Cortex of kidney (tissue), 1 donor: ENCODE measurements around the gene CCDC179.

ENCODE experiments used
- DNase-seq: peaks from one replicate; lab custom pipeline; 2025; lab: John Stamatoyannopoulos, UW

CCDC179 gene

DNA sequence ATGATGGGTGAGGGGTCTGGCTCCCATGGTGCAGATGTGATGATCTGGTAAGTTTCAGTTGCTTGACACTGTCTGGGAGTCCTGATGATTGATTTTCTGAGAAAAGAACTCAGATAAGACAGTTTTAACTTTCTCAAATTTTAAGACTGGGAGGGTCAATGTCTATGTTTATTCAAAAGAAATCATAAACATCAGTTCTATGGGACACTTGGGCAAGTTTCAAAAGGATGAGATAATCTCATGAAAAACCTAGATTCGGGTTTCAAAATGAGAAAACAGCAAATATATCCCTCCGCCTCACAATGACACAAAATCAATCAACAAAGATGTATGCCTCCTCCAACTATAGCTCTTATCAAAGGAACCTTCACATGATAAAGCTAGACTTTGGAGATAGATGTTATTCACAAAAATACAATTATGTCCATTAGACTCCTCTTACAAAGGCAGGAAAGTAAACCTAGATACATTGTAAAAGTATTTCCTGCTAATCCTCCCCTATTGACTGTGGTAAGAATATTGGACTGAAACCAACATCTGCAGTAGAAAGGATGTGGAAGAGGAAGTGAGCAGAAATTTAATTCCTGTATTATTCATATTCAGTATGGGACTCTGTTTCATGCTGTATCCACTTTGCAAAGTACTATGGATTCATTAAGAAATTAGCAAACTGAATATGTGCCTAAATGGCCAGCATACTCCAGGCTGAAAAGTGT, 52.3 kb downstream of the CCDC179 start:
- no peak for DNase-seq

DNA sequence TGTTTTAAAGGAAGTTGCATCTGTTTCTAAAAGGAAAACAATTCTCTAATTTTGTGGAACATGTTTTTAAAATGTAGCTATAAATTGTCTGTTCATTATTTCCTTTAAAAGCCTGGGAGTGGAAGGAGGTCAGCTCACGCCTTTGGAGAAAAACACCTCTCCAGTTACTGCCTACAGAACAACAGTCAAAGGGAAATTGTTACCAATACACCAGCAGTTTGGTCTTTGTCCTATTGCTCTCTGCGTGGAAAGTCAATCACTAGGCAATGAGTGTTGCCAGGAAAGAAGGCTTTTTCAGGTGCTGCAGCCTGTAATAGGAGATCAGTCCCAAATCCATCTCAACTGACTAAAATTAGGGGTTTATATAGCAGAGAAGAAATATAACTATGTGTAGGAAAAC, 52.9 kb downstream of the CCDC179 start:
- DNase-seq: no peak

DNA sequence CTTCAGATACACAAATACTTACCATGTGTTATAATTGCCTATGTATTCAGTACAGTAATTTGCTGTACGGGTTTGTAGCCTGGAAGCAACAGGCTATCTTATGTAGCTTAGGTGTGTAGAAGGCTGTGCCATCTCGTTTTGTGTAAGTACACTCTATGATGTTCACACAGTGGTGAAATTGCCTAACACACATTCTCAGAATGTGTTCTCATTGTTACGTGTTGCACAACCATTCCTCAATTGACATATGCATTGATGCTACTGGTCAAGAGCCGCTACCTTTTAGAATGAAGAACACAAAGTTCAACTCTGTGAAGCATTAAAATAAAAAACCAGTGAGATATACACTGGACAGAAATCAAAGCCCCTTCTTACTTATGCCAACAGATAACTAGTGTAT, 57.4 kb downstream of the CCDC179 start:
- no peak for DNase-seq

DNA sequence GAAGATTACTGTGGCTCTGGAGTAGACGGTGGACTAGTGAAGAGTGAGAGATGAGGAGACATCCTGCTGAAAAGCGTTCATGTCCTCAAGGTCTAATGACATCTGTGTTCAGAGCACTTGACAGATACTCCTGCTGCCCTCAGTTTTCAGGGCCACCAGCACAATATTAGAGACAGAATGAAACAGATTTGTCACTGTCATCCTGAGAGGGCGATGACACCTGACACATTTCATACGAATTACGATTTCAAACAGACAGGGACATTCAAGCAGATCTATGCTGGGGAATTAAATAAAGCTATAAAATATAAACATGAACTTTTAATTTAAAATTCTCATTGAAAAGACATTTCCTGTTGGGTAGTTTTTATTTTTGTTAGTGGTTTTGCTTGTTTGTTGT, 59.8 kb downstream of the CCDC179 start:
- no peak for DNase-seq

DNA sequence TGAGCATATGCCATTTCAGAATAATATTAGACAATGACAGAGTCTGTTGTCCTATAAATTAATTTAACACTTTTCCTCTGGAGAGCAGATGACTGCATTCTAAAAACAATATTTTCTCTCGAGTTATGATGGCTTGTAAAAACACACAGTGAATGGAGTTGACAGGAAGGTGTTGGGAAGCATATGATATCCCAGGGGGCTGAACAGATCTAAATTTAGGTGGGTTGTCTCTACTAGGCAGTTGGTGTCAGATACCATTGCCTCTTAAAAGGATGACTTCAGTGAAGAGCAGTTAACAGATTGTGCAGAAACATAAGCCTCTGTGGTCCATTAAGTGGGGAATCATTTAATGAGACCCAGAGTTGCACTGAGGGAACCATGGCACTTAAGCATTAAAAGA, 61.4 kb downstream of the CCDC179 start:
- DNase-seq: no peak

DNA sequence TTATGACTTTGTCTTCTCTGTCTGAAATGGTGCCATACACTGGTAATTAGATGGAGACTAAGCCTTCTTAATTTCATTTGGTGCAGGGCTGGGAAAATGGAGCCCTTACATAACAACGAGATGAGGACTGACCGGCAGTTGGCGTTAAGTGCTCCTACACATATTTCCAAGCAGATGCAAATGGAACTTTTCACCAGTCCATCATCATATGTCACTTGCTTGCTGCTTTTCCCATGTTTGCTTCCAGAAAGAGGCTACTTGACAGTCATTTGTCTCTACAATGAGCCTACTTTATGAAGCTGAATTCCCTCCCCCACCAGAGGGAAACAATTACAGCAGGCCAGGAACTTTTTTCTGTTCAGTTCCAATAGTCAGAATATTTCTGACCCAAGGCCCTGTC, 63.2 kb downstream of the CCDC179 start:
- DNase-seq: no peak
